Measurements from ENCODE around the gene ZNF546.
"Not testable (repeated sequence)": the region's sequence is repeated elsewhere in the genome, so short reads cannot be mapped to it uniquely, and the experiment has no call there.

ZNF546 gene

DNA sequence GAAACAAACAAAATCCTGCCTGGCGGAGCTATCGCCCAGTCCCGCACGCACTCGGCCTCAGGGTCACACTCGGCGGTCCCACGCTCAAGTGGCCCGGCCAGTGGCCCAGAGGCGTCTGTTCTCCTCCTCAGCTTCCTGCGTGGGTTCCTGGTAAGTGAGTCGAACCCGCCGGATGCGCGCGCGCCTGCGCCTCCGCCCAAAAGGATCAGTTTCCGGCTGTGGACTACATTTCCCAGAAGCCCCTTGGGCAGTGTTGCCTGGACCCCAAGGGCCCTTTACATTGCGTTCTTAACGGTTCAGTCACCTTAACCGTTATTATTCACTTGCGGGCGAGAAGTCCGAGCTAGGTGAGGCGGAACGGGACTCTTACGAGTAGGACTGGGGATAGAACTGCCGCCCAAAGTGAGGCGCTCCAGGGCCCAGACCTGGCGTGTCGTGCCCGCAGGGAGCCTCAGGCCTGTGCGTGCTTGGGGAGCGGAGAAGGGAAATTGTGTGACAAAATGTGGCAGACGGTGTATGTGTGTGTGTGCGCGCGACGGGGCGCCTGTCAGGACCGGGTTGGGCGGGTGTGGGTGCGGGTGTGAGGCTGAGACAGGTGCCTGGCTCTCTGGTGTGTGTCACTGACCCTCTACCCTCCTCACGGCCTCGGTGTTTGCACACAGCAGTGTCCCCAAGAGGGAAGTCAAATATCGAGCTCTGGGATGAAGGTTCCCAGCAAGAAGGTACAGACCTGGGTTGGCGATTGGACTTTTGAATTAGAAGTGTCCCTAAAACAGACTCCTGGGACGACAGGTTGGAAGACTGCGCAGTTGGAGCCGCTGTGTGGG lies at the start of gene ZNF546:
TSS of gene ZNF546 (plus strand) at position 250 of the 827 bp plus-strand sequence. CDS start 1,267 bp downstream, outside the sequence.
- DNase-seq, result peak; percentile 64

DNA sequence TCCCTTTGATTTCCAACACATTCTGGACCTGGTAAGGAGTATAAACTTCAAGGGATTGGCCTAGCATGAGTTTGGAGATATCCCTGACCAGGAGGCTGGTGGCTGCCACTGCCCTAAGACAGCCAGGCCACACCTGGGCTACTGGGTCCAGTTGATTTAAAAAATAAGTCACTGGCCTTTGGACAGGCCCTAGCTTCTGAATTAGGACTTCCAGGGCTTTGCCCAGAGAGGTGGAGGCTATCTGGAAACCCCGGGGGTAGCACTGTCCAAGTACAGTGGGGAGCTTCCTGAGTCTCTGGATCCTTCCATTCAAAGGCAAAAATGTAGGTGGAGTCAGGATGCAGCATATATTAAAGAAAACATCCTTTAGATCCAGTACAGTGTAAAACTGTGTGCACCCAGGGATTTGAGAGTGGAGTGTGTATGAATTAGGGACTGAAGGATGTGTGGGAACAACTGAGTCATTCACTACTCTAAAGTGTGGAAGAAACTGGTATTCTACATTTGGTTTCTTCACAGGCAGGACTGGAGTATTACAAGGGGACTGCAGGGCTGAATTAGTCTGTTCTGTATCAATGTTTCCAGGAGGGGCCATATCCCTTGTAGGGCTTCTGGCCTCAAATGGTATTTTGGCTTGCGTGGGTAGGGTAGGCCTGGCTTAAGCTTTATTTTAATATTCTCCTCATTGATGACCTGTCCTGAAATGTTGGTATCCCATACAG lies 47.7 kb upstream of the ZNF546 start:
- no peak for DNase-seq

DNA sequence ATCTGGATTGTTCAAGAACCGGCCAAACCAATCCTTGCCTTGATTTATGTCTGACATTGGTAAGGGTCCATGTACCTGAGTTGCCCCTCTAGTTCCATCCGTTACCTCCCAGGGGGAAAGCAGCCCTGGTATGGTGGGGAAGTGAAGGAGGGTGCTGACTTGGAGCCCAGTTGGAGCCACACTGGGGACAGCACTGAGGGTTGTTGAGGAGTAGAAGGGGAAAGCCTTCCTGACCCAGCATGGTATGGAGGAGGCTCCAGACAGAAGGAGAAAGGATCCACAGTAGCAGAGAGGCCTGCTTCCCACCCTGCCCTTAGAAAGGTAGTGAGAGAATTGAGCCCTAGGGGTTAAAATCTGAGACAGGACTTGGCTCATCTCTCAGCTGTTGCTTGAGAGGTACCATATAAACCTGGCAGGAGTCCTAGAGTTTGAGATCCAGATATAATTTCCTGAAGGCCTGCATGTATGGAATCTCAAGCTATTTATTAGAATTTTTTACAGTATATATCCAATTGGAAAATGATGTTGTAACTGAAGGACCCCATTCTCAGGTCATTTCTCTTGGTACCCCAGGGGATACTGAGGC lies 45.7 kb upstream of the ZNF546 start:
- no peak for DNase-seq

DNA sequence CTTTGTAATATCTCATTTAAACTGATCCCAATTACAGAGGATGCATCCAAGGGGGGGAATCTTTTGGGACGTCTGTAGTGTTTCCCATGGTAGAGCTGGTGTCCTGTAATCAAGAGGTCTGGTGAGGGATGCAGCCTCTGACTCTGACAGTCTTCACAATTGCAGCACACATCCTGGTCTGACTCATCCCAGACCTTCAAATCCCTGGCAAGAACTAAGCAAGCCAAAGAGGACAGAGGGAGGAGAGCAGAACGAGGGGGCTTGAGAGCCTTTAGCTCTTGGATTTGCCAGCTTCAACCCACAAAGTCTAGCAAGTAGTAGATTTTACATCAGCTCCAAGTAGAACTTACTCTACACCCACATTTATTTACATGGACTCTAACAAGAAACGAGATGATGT lies 45.2 kb upstream of the ZNF546 start:
- DNase-seq, result no peak

DNA sequence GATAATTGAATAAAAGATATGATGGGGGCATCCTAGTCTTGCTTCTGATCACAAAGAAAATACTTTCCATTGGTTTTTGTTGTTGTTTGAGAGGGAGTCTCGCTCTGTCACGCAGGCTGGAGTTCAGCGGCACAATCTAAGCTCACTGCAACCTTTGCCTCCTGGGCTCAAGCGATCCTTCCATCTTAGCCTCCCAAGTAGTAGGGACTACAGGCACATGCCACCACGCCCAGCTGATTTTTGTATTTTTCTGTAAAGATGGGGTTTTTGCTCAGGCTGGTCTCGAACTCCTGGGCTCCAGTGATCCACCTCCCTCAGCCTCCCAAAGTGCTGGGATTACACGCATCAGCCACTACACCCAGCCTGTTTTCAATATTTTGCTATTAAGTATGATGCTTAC lies 42.9 kb upstream of the ZNF546 start:
- DNase-seq, result no peak

DNA sequence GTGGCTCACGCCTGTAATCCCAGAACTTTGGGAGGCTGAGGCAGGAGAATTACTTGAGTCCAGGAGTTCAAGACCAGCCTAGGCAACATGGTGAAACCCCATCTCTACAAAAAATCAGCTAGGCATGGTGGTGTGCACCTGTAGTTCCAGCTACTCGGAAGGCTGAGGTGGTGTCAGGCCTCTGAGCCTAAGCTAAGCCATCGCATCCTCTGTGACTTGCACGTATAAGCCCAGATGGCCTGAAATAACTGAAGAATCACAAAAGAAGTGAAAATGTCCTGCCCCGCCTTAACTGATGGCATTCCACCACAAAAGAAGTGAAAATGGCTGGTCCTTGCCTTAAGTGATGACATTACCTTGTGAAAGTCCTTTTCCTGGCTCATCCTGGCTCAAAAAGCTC lies 39.0 kb upstream of the ZNF546 start:
- not testable (repeated sequence) for DNase-seq

DNA sequence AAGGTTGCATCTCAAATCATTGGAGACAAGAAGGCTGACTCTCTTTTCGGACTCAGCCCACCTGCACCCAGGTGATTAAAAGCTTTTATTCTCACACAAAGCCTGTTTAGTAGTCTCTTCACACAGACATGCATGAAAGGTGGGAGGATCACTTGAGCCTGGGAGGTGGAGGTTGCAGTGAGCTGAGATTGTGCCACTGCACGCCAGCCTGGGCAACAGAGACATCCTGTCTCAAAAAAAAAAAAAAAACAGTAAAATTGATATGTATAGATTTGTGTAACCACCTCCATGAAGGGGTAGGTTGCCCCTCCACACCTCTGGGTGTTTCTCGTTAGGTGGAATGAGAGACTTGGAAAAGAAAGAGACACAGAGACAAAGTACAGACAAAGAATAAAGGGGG lies 37.9 kb upstream of the ZNF546 start:
- DNase-seq, result not testable (repeated sequence)

DNA sequence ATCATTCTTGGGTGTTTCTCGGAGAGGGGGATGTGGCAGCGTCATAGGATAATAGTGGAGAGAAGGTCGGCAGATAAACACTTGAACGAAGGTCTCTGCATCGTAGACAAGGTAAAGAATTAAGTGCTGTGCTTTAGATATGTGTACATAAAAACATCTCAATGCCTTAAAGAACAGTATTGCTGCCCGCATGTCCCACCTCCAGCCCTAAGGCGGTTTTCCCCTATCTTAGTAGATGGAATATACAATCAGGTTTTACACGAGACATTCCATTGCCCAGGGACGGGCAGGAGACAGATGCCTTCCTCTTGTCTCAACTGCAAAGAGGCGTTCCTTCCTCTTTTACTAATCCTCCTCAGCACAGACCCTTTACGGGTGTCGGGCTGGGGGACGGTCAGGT lies 37.5 kb upstream of the ZNF546 start:
- DNase-seq, result not testable (repeated sequence)

DNA sequence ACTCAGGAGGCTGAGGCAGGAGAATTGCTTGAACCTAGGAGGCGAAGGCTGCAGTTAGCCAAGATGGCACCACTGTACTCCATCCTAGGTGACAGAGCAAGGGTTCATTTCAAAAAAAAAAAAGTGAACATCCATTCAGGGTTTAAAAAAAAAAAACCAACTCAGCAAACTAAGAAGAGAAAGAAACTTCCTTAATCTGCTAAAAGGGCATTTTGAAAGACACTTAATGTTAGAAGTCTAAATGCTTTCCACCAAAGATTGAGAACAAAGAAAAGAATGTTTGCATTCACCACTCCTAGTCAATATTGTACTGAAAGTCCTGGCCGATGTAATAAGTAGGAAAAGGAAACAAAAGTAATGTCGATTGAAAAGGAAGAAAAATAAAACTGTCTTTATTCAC lies 33.0 kb upstream of the ZNF546 start:
- DNase-seq, result no peak

DNA sequence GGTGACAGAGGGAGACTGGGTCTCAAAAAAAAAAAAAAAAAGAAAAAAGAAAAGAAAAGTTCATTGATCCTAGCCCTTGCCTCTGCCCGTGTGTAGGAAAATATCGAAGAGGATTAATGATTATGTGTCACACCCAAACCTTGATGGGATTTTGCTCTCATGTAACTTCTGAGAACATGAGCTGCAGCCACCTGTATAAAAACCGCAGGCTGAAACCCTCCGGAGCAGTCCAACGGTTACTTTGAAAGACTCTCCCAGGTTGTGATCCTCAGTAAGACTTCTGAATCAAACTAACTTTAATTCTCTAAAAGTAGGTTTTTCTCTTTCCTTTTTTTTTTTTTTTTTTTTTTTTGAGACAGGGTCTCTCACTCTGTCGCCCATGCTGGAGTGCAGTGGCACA lies 30.2 kb upstream of the ZNF546 start:
- no peak for DNase-seq

DNA sequence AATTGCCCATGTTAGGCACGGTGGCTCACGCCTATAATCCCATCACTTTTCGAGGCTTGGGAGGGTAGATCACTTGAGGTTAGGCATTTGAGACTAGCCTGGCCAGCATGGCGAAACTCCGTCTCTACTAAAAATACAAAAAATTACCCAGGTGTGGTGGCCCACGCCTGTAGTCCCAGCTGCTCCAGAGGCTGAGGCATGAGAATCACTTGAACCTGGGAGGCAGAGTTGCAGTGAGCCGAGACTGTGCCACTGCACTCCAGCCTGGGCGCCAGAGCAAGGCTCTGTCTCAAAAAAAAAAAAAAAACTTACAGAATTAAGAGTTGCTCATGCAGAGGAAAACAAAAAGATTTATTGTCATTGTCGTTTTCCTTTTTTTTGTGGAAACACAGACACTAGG lies 29.3 kb upstream of the ZNF546 start:
- no peak for DNase-seq

DNA sequence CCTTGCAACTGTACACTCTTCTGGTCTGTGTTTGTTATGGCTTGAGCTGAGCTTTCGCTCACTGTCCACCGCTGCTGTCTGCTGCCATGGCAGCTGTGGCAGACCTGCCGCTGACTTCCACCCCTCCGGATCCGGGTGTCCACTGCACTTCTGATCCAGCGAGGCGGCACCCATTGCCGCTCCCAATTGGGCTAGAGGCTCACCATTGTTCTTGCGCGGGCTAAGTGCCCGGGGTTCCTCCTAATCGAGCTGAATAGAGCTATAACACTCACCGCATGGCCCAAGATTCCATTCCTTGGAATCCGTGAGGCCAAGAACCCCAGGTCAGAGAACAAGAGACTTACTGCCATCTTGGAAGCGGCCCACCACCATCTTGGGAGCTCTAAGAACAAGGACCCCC lies 28.1 kb upstream of the ZNF546 start:
- DNase-seq, result no peak

DNA sequence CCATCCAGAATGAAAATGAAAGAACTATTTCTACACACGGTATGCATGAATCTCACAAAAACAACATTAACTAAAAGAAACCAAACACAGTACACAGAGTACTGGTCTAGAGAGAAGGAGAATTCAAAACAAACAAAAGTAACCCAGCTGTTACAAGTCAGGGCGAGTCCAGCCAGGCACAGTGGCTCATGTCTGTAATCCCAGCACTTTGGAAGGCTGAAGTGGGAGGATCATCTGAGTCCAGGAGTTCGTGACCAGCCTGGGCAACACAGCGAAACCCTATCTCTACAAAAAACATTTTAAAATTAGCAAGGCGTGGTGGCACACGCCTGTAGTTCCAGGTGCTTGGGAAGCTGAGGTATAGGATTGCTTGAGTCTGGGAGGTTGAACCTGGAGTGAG lies 27.6 kb upstream of the ZNF546 start:
- no peak for DNase-seq

DNA sequence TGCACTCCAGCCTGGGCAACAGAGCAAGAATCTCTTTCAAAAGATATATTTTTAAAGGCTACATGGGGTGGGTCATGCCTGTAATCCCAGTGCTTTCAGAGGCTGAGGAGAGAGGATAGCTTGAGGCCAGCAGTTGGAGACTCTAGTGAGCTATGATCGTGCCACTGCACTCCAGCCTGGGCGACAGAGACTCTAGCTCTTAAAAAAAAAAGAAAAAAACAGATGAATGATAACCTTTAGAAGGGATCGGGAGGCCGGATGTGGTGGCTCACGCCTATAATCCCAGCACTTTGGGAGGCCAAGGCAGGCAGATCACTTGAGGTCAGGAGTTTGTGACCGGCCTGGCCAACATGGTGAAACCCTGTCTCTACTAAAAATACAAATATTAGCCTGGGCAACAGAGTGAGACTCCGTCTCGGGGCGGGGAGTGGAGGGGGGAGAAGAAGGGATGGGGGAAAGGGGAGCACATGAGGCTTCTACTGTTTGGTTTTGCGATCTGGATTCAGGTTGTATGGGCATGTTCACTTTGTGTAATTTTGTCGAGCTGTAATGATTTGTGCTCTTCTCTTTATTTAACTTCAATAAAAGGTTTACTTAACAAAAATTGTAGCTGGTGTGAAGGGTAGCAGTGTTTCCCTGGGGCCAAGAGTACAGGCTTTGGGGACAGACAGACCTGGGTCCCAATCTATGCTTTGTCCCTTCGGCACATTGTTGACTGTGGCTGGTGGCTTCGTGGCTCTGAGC lies 27.0 kb upstream of the ZNF546 start:
- DNase-seq, result no peak

DNA sequence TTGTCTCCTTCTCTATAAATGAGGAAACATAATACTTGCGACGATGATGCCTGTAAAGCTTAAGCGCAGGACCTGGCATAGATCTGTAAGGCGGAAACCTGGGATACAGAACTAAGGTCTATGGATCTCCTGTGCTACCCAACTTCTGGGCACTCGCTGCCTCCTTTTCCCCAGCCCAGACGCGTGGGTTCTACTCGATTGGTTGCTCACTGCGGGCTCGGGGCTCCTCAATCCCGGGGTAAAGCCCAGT lies 26.5 kb upstream of the ZNF546 start:
- peak; percentile 45 for DNase-seq

DNA sequence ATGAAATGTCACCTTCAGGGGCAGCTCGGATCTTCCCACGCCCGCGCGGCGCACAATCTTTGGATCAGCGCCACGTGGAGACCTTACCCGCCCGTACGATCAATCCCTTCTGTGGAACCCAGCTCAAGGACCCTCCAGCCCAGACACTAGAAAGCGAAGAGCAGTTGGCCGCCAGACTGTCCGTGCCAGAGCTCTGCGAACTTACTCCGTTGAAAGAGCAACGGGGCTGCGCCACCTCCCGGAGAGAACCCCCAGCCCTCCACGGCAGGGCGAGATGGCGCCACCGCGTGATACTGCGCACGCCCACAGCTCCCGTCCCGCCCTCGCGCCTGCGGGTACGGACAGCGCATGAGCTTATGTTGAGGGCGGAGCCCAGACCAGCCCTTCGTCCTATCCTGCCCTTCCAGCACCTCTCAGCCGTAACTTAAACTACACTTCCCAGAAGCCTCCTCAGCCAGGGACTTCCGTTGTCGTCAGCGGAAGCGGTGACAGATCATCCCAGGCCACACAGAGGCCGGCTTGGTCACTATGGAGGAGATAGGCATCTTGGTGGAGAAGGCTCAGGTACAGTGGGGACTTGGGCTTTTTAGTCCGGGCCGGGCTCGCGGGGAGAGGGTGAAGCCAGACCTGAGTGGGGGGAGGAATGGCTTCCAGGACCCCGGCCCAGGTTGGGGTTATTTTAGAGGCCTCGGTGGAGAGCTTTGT lies 26.0 kb upstream of the ZNF546 start, which contains the start of gene PSMC4:
TSS of gene PSMC4 (plus strand) at position 491 of the 705 bp plus-strand sequence. CDS start at position 529, 38 bp downstream.
- DNase-seq, result peak; percentile 98

DNA sequence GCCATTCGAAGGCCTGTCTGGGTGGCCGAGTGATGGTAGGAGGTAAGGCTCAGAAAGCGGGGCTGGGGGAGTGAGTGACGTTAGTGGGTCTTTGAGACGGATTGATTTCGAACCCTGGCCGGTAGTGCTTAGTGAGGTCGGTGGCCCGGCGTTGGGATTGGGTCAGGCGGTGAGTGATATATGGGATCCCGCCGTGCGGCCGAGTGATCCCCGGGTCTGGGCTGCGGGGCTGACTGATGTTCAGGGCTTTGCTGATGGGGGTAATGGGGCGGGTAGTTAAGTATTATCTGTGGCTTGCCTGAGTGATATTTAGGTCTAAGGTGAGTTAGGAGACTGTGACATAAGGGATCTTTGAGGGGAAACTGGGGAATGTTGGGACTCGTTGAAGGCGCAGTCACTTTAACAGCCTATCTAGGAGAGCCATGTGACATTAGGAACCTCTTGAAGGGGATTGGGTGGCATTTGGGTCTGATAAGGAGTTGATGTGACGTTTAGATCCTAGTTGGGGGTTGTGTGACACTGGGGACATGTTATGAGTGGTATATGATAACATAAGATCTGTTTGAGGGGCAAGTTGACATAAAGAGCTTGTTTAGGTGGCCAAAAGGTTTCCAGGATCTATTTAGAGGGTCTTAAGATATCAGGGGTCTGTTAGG lies 25.4 kb upstream of the ZNF546 start:
- no peak for DNase-seq

DNA sequence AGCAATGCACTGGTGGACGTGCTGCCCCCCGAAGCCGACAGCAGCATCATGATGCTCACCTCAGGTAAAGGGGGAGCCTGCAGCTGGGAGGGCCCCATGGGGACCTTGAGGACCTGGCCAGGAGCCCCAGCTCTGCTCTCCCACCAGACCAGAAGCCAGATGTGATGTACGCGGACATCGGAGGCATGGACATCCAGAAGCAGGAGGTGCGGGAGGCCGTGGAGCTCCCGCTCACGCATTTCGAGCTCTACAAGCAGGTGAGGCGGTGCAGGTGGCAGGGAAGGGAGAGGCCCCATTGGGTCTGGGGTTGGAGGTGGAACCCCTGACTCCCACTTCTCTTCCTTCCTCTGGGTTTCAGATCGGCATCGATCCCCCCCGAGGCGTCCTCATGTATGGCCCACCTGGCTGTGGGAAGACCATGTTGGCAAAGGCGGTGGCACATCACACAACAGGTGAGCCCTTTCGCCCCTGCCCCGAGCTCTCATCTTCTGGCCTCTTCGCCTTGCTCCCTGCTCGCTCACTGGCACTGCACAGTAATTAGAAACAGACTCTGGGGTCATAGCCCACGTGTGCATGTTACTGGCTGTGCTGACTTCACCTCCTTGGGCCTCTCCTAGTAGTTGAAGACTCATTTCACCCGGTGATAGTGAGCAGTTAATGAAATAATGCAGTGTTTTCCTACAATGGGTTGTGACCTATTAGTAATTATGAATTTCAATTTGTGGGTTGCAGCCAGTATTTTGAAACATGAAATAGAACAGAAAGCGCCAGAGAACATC lies 22.3 kb upstream of the ZNF546 start:
- DNase-seq, result no peak

DNA sequence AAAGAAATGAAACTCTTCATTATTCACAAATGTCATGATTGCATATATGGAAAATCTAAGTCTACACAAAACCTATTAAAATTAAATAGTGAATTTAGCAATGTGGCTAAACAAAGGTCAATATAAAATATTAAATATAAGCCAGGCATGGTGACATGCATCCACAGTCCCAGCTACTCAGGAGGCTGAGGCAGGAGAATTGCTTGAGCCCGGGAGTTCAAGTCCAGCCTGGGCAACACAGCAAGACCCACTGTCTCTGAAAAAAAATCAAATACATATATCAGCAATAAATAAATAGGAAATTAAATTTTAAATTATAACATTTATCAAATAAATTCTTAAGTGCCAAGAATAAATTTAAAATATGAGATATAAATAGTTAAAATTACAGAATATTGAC lies 14.0 kb upstream of the ZNF546 start:
- no peak for DNase-seq

DNA sequence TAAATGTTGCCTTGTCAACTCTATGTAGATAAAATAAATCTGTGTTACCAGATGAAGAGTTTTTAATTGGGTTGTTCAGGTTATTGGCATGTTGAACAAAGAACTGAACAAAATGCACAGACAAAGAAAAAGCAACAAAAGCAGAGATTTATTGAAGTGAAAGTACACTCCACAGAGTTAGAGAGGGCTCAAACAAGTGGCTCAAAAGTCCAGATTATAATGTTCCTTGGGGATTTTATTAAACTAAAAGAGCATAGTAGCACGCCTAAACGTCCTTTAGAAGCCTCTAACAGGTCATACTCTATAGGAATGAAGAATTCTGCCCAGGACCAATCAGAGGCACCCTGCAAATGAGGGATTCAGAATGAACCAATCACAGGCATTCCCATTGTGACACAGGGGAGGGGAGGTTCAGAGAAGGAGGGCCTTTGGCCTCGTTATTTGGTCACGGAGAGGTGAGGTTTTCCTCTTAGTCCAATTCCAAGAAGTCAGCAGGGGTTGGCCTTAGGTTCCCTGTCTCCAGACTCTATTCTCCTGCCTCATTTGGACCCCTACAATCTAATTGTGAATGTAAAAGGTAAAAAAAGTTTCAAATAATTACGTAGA lies 13.1 kb upstream of the ZNF546 start:
- no peak for DNase-seq

DNA sequence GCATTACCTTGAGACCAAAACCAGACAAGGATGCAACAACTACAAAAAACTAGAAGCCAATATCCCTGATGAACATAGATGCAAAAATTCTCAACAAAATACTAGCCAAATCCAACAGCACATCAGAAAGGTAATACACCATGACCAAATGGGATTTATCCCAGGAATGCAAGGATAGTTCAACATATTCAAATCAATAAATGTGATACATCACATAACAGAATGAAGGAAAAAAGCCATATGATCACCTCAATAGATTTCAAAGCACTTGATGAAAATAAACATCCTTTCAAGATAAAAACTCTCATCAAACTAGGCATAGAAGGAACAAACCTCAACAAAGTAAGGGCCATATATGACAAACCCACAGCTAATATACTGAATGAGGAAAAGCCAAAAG lies 10.2 kb upstream of the ZNF546 start:
- DNase-seq, result no peak
